Hepatocyte (in vitro differentiated cells): ENCODE measurements around the gene FAM241A. TPM values are rescaled to one million over a fixed set of nuclear protein-coding genes. Genes with fewer than 3 reads are reported as not detected.

Experiments used
- DNase-seq: peaks from one replicate; pipeline ENCODE4 v3.0.0-alpha.2; 2016; ENCODE audit warnings: low spot score
- H2AFZ ChIP-seq: fragments of 200-600 bp; sonication (generic); 2 replicates; pipeline ENCODE4 v1.6.0; 2016; ENCODE audit warnings: antibody characterized with exemption, mild to moderate bottlenecking
- H3K27ac ChIP-seq: fragments of 200-600 bp; sonication (generic); 2 replicates; pipeline ENCODE4 v1.5.1; 2016; ENCODE audit warnings: mild to moderate bottlenecking
- H3K27me3 ChIP-seq: fragments of 200-600 bp; sonication (generic); 2 replicates; pipeline ENCODE4 v1.6.1; 2016
- H3K36me3 ChIP-seq: fragments of 200-600 bp; sonication (generic); replicated peaks from 2 replicates; pipeline ENCODE4 v1.5.1; 2016; ENCODE audit warnings: low read depth; ENCODE audit not compliant: insufficient read depth
- H3K4me1 ChIP-seq: fragments of 200-600 bp; sonication (generic); 2 replicates; pipeline ENCODE4 v1.5.1; 2016; ENCODE audit warnings: mild to moderate bottlenecking, moderate library complexity; ENCODE audit not compliant: insufficient read depth
- H3K4me2 ChIP-seq: fragments of 200-600 bp; sonication (generic); 2 replicates; pipeline ENCODE4 v1.6.0; 2016
- H3K4me3 ChIP-seq: fragments of 200-600 bp; sonication (generic); 2 replicates; pipeline ENCODE4 v1.5.1; 2016; ENCODE audit warnings: mild to moderate bottlenecking
- H3K79me2 ChIP-seq: fragments of 200-600 bp; sonication (generic); 2 replicates; pipeline ENCODE4 v1.6.0; 2017; ENCODE audit warnings: mild to moderate bottlenecking
- H3K9me2 ChIP-seq: fragments of 200-600 bp; sonication (generic); replicated peaks from 2 replicates; pipeline ENCODE4 v1.6.0; 2017; ENCODE audit warnings: mild to moderate bottlenecking; ENCODE audit not compliant: insufficient read depth
- H3K9me3 ChIP-seq: fragments of 200-600 bp; sonication (generic); 2 replicates; pipeline ENCODE4 v1.5.1; 2016; ENCODE audit warnings: low read depth, mild to moderate bottlenecking
- H4K20me1 ChIP-seq: fragments of 200-600 bp; sonication (generic); 2 replicates; pipeline ENCODE4 v1.6.0; 2016; ENCODE audit warnings: mild to moderate bottlenecking; ENCODE audit not compliant: insufficient read depth, poor library complexity, severe bottlenecking
- CTCF ChIP-seq: fragments of 200-600 bp; sonication (generic); IDR thresholded peaks from 2 replicates; pipeline ENCODE4 v1.5.1; 2016; ENCODE audit warnings: antibody characterized with exemption, mild to moderate bottlenecking; ENCODE audit not compliant: poor library complexity
- EZH2 ChIP-seq: fragments of 200-600 bp; sonication (generic); IDR thresholded peaks from 2 replicates; pipeline ENCODE4 v1.6.1; 2016; ENCODE audit warnings: antibody characterized with exemption, mild to moderate bottlenecking, borderline replicate concordance
- EZH2phosphoT487 ChIP-seq: fragments of 200-600 bp; sonication (generic); IDR thresholded peaks from one replicate; pipeline ENCODE4 v1.6.1; 2018; ENCODE audit warnings: antibody characterized with exemption, mild to moderate bottlenecking, low read depth, moderate library complexity; ENCODE audit not compliant: unreplicated experiment, severe bottlenecking
- WGBS: methylation state at CpG from one replicate; pipeline ENCODE4 v1.1.6; 2016; ENCODE audit warnings: low lambda C conversion rate; ENCODE audit errors: missing lambda C conversion rate; 5-methylcytosine and 5-hydroxymethylcytosine counted together
- polyA plus RNA-seq: library from polyadenylated mRNA; unstranded; fragments of >200 nt; fragmentation: Nextera tagmentation; extraction: Ambion mirVana; gene quantifications from 2 replicates; pipeline ENCODE4 v1.2.1, GENCODE V29; 2016
- total RNA-seq: library from RNA; depleted of rRNA; stranded (reverse); fragments of >200 nt; gene quantifications from 2 replicates; pipeline ENCODE4 v1.2.3, GENCODE V29; 2014

Gene FAM241A
- total RNA-seq = 2.0 and 3.2 TPM in 2 replicates
- 2.3 and 2.9 TPM in 2 replicates for polyA plus RNA-seq

GRCh38 chr4:112145326-112145789 is at the start of gene FAM241A:
Gene FAM241A (plus strand): TSS chr4:112145454. CDS start chr4:112145581, 127 bp downstream.
- DNase-seq = peak; percentile 93
- no peak for TF ChIP-seq EZH2phosphoT487
- no peak for TF ChIP-seq CTCF
- TF ChIP-seq EZH2 = no peak
- 1% methylated on average over 14 of the region's 70 CpGs for WGBS

GRCh38 chr4:112098841-112099530 is 46.3 kb upstream of the FAM241A start:
- no peaks in the 10 kb centered on the region for H3K79me2 ChIP-seq
- H3K27me3 ChIP-seq = no peaks in the 10 kb centered on the region
- TF ChIP-seq CTCF (no peak), EZH2 (no peak), EZH2phosphoT487 (no peak)
- no peaks in the 10 kb centered on the region for H4K20me1 ChIP-seq
- no peak overlapping the region for H2AFZ ChIP-seq
- H3K4me1 ChIP-seq = no peaks in the 10 kb centered on the region
- no peaks in the 10 kb centered on the region for H3K36me3 ChIP-seq
- no peak for DNase-seq
- 89% methylated on average over 4 of the region's 4 CpGs for WGBS
- no peaks in the 10 kb centered on the region for H3K9me3 ChIP-seq
- no peaks in the 10 kb centered on the region for H3K9me2 ChIP-seq
- H3K4me3 ChIP-seq = no peak overlapping the region
- H3K4me2 ChIP-seq = no peak overlapping the region
- no peak overlapping the region for H3K27ac ChIP-seq

More at GRCh38 chr4:112145326-112145789, at the start of gene FAM241A:
- Histone ChIP-seq H3K4me1 (no peaks in the 10 kb centered on the region), H3K27ac (peak within 1 kb of the TSS; percentile 78), H3K4me2 (peak within 1 kb of the TSS; percentile 81), H3K27me3 (peaks cover 3% of the 10 kb centered on the region), H3K4me3 (peak within 1 kb of the TSS; percentile 74), H2AFZ (peak within 1 kb of the TSS; percentile 72), H4K20me1 (no peaks in the 10 kb centered on the region), H3K9me3 (no peaks in the 10 kb centered on the region), H3K79me2 (peaks cover 8% of the 10 kb centered on the region), H3K36me3 (no peaks in the 10 kb centered on the region), H3K9me2 (no peaks in the 10 kb centered on the region)

- Histone ChIP-seq H3K27me3 (no peaks in the 10 kb centered on the region), H3K4me2 (no peak overlapping the region), H4K20me1 (no peaks in the 10 kb centered on the region), H3K9me3 (no peaks in the 10 kb centered on the region), H3K4me3 (no peak overlapping the region), H3K4me1 (no peaks in the 10 kb centered on the region), H2AFZ (peak overlapping the region; percentile 2), H3K27ac (no peak overlapping the region), H3K9me2 (no peaks in the 10 kb centered on the region), H3K36me3 (no peaks in the 10 kb centered on the region), H3K79me2 (no peaks in the 10 kb centered on the region)
- peak; percentile 60 for DNase-seq
- TF ChIP-seq EZH2phosphoT487 = no peak
- TF ChIP-seq CTCF = peak; percentile 87
- TF ChIP-seq EZH2 = no peak
- WGBS = 15% methylated on average over 5 of the region's 5 CpGs
Observed at GRCh38 chr4:112099701-112100297, 45.5 kb upstream of the FAM241A start.
